ENCODE data around the gene XKR8.
A peak's percentile ranks its signal among the peaks of the same experiment; 100 is the strongest.

The XKR8 gene

DNA sequence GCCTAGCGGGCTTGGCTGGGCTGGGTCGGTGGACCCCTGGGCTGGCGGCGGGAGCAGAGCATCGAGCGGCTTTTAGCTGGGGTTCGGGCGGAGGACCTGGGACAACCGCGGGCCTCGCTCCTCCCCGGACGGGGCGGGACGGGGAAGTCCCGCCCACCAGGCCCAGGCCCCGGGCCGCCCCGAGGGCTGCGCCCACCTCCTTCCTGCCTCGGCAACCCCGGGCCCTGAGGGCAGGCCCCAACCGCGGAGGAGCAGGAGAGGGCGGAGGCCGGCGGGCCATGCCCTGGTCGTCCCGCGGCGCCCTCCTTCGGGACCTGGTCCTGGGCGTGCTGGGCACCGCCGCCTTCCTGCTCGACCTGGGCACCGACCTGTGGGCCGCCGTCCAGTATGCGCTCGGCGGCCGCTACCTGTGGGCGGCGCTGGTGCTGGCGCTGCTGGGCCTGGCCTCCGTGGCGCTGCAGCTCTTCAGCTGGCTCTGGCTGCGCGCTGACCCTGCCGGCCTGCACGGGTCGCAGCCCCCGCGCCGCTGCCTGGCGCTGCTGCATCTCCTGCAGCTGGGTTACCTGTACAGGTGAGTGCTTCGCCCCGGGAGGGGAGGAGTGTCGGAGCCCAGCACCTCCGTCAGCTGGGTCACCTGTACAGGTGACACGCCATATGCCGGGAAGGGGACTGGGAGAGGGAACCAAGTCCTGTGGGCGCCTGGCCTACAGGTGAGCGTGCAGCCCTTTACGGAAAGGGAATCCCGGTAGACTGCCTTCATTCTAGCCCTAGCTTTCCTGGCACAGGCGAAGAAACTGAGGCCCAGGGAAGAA lies at the start of gene XKR8:
Gene XKR8 (plus strand): TSS at position 182 of the 812 bp plus-strand sequence. CDS start 97 bp downstream, at position 279.
- peak; percentile 84 for DNase-seq

GRCh38 chr1:27912429-27912828 lies 47.3 kb upstream of the XKR8 start:
- DNase-seq, result no peak

GRCh38 chr1:27915082-27915575 lies 44.6 kb upstream of the XKR8 start:
- no peak for DNase-seq

DNA sequence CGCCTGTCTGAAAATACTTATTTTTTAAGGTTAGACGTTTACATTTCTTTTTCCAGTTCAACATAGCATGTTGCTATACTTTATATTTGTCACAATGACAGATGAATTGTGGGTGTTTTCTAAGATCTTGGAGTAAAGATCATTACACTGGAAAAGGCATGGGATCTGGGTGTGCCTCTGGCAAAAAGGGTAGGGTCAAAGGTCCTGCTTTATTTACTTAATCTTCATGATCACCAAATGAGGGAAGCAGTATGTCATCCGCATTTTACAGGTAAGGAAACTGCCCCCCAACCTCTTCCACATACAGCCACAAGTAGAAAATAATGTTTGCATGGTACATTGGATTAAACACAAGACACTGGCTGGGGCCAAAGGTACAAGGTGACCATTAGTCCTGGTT lies 37.5 kb upstream of the XKR8 start:
- DNase-seq, result no peak

- no peak for DNase-seq
Observed at GRCh38 chr1:27928216-27928954, 31.4 kb upstream of the XKR8 start.

GRCh38 chr1:27931184-27931583 lies 28.6 kb upstream of the XKR8 start:
- DNase-seq, result no peak

DNA sequence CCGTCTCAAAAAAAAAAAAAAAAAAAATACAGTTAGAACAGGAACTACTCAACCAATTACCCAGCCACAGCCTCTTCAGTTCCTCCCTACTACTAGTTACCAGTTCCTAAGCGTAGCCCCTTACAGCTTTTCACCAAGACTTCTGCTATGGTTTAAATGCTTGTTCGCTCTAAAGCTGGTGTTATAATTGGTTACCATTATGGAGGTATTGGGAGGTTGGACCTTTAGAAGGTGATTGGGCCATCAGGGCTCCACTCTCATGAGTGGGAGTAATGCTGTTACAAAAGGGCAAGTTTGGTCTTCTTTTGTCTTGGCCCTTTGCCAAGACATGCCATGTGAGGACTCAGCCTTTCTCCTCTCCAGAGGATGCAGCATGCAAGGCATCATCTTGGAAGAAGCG lies 28.0 kb upstream of the XKR8 start:
- no peak for DNase-seq

DNA sequence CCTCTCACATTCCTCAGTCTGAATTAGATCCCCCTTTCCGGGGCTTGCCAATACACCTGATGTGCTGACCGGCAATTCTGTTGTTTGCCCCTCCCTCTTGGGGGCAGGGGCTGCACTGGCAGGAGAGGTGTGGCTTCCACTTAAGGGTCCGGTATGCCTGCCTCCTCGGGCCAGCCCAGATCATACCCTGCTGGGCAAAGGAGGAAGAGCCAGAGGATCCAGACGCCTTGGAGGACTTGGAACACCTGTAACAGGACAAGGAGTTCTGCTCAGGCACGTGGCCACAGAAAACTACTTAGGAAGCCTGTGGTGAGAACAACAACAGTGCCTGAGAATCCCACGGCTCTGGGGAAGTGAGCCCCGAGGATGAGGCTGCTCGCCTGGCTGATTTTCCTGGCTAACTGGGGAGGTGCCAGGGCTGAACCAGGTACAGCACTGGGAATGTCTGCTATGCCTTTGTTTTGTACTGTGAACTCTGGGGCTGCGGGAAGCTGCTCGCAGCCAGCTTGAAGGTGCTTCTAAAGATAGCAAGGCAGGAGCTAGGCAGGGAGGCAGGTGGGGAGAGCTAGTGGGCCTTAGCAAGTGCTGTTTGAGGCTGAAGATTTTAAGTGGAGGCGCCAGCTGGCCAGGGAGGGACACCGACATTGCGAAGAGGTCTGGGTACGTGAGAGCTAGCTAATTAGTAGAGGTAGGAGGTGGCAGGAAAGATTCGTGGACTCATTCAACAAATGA lies 24.8 kb upstream of the XKR8 start, which contains the start of gene SMPDL3B:
Gene SMPDL3B (plus strand): TSS at position 183 of the 732 bp plus-strand sequence. CDS start 184 bp downstream, at position 367.
- DNase-seq, result no peak

- no peak for DNase-seq
Observed at GRCh38 chr1:27935721-27936120, 24.1 kb upstream of the XKR8 start.

- no peak for DNase-seq
Observed at GRCh38 chr1:27936370-27936769, 23.4 kb upstream of the XKR8 start.

DNA sequence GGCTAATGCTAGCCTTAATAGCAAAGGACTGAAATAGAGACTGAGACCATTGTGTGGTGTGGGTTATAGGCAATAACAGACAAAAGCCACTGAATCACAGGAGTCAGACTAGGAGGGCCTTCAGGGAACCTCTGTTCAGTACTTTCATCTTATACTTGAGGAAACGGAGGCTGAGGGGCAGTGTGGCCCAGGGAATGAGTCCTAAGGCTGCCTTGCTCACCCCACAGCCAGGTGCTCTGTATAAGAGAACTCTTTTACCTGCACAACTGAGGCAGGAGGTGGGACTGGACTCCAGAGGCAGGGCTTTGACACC lies 22.3 kb upstream of the XKR8 start:
- DNase-seq, result no peak

DNA sequence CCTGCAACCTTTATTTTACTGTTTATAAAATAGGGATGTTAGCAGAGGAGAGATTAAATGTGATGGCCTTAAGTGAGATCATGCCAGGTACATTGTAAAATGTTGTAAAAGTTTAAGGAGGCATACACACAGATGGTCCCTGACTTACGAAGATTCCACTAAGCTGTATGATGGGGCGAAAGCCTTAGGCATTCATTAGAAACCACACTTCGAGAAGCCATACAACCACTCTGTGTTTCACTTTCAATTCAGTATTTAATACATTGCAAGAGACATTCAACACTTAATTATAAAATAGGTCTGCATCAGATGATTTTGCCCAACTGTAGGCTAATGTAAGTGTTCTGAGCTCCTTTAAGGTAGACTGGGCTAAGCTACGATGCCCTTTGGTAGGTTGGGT lies 21.3 kb upstream of the XKR8 start:
- no peak for DNase-seq

- DNase-seq, result peak; percentile 64
Observed at GRCh38 chr1:27940297-27940696, 19.5 kb upstream of the XKR8 start.

GRCh38 chr1:27940870-27941560 lies 18.8 kb upstream of the XKR8 start:
- no peak for DNase-seq

DNA sequence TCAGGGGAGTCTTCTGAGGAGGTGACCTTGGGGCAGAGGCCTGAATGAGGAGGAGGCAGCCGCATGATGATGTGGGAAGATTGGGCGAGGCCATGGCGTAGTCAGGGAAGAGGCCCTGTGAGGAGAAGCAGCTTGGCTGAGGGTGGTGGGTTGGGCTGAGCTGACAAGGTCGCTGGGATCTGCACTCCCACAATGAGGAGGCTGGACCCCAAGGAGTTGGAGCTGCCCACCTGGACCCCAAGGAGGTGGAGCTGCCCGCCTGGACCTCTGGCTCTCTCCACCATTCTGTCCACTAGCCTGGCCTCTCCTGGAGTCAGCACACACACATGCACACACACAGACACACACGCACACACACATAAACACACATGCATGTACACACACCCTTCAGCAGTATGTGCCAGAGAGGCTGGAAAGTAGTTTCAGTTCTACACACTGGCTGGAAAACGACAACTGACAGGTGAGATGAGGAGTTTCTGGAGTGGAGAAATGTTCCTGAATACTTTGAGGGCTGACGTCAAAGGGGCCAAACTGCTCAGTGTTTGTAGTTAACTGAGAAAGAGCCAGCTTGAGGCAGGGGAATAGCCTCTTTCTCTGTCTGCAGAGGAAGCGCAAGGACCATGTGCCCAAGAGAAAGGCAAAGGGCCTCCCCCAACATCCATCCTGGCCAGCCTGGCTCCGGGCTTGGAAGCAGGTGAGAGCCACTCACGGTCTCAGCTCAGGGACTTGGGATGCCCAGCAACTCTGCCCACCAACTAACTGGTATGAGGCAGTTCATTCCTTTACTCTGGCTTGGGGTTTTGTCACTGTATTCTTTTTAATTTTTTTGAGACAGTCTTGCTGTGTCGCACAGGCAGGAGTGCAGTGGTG lies 17.9 kb upstream of the XKR8 start:
- no peak for DNase-seq

- no peak for DNase-seq
Observed at GRCh38 chr1:27945020-27945419, 14.8 kb upstream of the XKR8 start.

- DNase-seq, result no peak
Observed at GRCh38 chr1:27949027-27949426, 10.7 kb upstream of the XKR8 start.

GRCh38 chr1:27951396-27951795 lies 8.4 kb upstream of the XKR8 start:
- no peak for DNase-seq

DNA sequence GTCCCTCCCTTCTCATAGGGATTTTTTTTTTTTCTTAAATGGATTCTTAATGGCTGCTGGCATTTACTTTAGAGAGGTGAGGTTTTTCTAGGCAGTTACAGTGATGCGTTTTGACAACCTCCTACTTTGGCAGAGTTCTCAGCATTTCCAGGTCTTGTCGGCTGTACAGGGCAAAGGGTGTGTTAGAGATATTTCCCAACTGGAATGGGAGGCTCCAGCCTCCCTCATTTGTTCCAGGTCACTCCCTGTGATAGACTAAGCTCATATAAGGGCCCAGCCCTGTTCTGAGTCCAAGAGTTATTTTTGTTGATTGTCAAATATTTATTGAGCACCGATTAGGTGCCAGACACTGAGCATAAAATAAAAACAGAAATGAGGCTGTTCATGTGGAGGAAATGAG lies 7.6 kb upstream of the XKR8 start:
- no peak for DNase-seq

GRCh38 chr1:27954186-27954585 lies 5.6 kb upstream of the XKR8 start:
- no peak for DNase-seq

GRCh38 chr1:27955076-27955475 lies 4.7 kb upstream of the XKR8 start:
- DNase-seq, result no peak

GRCh38 chr1:27956761-27957160 lies 3.0 kb upstream of the XKR8 start:
- DNase-seq, result no peak

Measured in activated effector memory CD4-positive, alpha-beta T cell treated with Interleukin-2 at 50 U/mL for 16 hours (primary cell).